DMS114 treated with DMSO at 0.1 percent for 48 hours (cell line): ENCODE measurements around the gene CSN1S1.

Source experiments
- DNase-seq: peaks from one replicate; lab custom pipeline; 2025; ENCODE audit not compliant: unreplicated experiment; lab: John Stamatoyannopoulos, UW

The CSN1S1 gene

DNA sequence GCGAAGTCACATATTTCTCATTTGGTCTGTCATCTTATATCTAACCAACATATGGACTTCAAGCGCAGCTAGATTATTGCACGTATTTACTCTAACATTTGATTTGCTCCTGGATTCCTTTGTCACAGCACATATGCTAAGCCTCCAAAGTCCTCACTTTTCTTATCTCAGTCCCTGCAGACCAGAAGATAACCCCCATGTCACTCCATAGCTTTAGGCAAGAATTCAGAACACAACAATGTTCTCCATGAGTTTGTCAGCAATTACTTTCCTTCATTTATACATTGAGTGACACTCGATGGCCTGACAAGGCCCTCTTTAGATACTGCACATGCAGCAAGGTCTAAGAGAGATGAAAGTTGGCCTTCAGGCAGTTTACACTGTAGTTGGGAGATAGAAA lies 60.1 kb downstream of the CSN1S1 start:
- no peak for DNase-seq

DNA sequence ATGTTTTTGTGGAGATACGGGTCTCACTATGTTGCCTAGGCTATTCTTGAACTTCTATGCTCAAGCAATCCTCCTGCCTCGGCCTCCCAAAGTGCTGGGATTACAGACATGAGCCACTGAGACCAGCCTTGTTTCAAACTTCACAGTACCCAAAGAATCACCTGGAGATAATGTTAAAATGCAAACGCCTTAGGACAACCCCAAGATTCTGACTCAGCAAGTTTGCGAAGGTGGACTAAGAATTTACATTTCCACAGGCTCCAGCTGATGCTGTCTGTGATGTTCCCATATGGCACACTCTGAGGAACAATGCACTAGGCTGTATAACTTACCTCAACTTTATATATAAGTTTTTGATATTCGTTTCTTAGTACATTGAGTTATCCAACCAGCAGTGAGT lies 63.9 kb downstream of the CSN1S1 start:
- DNase-seq = no peak

DNA sequence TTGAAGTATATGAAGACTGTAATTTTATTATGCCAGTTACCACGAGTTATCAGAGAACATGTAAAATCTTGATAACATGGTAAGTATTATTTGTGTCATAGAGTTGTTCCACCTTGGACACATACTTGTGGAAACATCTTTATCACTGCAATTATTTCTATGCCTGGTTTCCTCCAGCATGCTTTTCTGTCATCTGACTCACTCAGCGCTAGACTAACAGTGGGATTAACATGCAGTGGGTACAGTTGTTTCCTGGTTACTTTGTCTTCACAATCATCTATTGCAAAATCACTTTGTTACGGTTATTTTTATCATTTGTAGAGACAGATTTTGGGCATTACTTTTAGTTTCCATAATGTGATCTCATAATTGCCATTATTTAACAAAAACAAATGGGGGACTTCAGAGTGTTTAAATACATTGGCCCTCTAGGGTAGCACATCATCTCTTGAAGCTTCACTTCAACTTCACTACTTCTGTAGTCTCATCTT lies 64.7 kb downstream of the CSN1S1 start, which contains the start of gene STATH:
TSS of gene STATH (plus strand) at position 441 of the 491 bp plus-strand sequence. CDS start 2,472 bp downstream, outside the sequence.
- no peak for DNase-seq
